HG02798 (cell line): Measurements from ENCODE around the gene PSMB11.
"Not testable (repeated sequence)": the region's sequence is repeated elsewhere in the genome, so short reads cannot be mapped to it uniquely, and the experiment has no call there.

Experiments used
- ATAC-seq: cut with Tn5 transposase; IDR thresholded peaks from one replicate; pipeline ENCODE4 v1.9.1; 2021; ENCODE audit warnings: mild to moderate bottlenecking; ENCODE audit not compliant: unreplicated experiment, poor library complexity

Gene PSMB11, protein sequence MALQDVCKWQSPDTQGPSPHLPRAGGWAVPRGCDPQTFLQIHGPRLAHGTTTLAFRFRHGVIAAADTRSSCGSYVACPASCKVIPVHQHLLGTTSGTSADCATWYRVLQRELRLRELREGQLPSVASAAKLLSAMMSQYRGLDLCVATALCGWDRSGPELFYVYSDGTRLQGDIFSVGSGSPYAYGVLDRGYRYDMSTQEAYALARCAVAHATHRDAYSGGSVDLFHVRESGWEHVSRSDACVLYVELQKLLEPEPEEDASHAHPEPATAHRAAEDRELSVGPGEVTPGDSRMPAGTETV

DNA sequence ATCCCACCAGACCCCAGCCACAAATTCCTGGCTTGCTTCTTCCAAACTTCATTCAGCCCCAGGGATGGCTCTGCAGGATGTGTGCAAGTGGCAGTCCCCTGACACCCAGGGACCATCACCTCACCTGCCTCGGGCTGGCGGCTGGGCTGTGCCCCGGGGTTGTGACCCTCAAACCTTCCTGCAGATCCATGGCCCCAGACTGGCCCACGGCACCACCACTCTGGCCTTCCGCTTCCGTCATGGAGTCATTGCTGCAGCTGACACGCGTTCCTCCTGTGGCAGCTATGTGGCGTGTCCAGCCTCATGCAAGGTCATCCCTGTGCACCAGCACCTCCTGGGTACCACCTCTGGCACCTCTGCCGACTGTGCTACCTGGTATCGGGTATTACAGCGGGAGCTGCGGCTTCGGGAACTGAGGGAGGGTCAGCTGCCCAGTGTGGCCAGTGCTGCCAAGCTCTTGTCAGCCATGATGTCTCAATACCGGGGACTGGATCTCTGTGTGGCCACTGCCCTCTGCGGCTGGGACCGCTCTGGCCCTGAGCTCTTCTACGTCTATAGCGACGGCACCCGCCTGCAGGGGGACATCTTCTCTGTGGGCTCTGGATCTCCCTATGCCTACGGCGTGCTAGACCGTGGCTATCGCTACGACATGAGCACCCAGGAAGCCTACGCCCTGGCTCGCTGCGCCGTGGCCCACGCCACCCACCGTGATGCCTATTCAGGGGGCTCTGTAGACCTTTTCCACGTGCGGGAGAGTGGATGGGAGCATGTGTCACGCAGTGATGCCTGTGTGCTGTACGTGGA lies at the start of gene PSMB11:
Gene PSMB11 (plus strand): TSS at position 51 of the 804 bp plus-strand sequence. CDS start 14 bp downstream, at position 65.
- no peak for ATAC-seq

DNA sequence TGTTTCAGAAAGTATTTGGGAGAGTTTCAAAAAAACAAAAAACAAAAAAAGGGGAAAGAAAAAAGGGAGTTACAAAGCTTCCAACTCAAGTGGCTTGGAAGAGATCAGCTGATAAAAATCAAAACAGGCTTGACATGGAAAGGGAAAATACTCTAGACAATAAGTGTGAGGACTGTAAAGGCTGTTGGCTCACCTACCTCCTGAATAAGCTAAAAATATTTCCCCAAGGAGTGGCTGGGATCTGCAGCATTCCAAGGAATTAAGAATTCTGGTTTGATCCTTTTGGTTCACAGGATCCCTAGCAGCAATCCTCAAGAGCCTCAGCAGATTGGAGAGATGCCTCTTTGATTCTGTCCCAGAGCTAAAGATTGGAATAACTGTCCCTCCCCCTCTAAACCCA lies 48.5 kb upstream of the PSMB11 start:
- no peak for ATAC-seq

DNA sequence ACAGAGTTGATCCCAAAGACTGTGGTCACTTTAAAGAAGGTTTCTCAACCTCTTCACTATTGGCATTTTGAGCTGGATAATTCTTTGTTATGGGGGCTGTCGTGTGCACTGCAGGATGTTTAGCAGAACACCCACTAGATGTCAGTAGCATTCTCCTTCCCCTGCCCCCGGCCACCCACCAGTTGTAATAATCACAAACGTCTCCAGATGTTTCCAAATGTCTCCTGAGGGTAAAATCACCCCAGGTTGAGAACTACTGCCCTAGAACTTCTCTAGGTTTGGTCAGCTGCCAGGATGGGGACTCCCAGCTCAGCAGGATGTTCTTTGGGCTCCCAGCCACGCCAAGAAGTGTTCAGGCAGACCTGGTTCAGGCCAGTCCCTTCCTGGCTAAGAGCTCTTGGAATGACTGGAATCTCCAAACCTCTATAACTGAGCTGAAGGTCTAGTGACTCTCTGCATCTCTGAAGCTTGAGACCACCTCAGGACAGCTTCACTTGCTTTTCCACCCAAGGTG lies 47.2 kb upstream of the PSMB11 start:
- no peak for ATAC-seq

DNA sequence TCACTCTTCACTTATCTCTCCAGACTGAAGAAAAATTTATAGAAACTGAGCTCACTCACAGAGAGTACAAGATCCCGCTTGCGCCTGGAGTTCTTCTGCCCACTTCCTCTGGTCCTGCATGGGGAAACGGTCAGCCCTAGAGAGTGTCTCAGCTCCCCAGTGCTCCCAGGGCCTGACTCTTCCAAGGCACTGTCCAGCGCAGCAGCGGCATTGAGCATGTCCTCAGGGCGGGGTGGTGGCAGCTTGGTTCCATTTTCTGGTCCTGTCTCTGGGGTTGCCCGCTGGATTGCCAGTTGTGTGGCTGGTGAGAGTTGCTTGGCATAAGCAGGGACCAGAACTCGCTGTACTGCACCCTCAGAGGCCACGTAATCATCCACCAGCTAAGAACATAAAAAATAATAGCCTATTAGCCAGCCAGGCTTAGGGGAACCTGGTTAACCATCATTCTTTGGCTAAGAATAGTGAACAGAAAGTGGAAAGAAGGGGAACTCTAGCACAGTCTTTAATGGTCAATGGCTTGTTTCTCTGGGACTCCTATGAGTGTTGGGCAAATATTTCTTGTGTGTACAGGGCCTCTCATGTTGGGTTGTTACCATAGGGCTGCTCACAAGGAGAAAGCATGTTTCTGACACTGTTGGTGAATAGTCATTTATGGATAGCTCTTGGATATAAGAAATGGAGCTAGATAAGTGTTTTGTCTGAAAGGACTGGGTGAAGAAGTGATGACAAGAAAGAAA lies 46.0 kb upstream of the PSMB11 start:
- no peak for ATAC-seq

DNA sequence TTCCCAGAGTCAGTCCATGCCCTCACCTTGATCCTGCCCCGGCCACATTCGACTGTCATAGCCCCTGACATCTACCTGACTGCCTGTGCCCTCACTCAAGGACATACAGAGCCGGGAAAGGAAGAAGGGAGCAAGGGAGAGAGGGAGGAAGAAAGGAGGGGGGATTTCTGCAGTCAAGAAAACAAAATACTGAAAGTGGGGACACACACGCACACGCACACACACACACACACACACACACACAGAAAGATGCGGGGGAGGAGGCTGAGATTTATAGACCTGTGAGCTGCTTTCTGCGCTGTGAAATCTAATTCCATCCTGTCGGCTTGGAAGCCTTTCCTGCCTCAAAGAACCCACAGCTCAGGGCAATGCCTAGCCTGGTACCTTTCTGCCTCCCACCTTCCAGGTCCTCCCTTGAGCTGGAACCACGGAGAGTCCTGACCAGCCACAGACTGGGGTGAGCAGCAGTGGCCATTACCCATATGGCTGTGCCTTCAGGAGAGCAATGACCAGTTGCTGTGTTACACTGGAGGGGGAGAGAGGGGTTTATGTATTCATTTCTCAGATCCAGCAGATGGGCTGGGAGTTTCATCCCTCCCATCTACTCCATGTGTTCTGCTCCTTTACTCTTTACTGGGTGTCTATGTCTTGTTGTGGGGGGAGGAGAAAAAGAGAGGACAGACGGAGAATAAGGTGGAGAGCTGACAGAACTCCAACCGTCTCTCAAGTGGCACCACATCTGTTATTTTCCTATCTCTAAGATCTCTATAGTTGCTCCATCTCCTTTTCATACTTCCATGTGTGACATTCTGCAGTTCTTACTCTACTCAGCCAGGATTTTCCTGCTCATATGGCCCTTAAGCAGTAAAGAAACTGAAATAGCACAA lies 45.0 kb upstream of the PSMB11 start:
- ATAC-seq = no peak

DNA sequence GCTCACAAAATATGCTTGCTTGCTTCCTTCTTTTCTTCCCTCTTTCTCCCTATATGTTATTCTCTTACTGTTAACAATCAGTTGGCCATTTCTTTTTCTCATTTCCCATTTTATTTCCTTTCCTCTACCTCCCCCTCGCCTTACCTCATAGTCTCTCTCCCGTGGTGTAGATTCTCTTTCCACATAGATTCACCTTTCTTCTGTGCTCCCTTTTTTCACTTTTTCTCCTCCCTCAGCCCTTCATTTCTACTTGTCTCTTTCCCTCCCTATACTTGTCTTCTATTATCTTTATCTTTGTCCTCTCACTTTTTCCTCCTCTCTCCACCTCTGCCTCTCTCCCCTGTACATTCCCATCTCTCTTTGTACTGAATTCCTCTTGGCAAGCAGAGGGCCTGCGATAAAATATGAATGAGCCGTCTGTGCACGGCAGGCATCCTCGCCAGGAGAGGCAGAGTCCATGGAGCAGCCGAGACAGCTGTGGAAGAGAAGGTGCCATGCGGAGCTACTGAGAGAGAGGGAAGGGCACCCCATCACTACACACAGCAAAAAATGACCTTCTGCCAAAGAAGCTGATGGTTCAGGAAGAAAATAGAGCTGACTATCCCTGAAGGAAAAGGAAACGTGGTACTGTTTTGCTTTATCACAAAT lies 44.2 kb upstream of the PSMB11 start:
- ATAC-seq = no peak

DNA sequence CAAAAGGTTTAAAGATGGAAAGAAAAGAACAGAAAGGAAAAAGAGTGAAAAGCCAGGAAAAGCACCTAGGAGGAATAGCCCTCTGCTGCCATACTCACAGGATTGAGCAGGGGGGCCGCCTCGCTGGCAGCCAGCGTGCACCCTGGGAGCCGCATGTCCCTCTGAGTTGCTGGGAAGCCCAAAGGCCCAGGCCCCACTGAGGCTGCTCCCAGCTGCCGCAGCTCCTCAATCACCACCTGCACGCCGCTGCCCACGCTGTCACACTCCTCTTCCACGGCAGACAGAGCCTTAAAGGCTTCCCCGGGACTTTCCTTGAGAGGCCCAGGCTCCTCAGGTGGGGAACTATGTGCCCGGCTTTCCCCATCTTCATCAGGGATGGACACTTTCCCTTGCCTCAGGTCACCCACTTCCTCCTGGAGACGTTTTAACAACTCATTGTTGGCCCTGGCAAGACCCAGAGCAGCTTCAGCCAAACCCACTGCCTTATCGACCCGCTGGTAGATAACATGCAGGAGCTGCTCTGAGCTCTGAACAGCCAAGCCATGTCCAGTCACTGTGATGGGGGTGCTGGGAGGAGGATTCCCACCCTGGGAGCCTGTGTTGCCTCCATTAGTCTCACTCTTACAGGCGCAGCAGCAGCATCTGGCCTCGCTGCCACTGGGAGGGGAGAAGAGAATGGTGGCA lies 43.5 kb upstream of the PSMB11 start:
- no peak for ATAC-seq

DNA sequence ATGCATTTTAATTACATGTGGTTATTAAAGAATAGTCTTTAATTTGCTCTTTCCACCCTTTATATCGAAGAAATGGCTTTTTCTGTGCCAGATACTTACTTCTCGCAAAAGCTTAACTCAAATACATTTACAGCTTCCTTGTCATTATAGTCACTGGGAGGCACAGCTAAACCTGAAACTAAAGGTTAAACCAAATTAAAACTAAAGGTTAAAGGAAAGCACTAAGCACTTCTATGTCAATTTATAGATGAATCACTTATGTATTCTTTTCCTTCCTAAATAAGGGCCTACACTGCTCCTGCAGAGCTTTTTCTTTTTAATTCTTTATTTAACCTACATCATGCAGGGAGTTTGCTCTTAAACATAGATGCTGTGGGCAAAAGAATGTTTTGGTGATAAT lies 41.2 kb upstream of the PSMB11 start:
- ATAC-seq = no peak

DNA sequence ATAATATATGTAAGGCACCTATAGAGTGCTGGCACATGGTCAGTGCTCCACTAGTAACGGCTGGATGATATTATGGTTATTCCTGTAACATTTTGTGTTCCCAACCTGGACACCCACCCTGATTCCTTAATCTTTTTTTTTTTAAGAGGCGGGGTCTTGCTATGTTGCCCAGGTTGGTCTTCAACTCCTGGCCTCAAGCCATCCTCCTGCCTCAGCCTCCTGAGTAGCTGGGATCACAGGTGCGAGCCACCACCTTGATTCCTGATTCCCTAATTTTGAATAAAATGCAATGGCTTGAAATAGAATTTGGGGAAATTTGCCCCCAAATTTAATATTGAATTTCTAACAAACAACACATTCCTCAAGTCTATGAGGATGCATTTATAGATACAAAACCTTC lies 39.4 kb upstream of the PSMB11 start:
- no peak for ATAC-seq

DNA sequence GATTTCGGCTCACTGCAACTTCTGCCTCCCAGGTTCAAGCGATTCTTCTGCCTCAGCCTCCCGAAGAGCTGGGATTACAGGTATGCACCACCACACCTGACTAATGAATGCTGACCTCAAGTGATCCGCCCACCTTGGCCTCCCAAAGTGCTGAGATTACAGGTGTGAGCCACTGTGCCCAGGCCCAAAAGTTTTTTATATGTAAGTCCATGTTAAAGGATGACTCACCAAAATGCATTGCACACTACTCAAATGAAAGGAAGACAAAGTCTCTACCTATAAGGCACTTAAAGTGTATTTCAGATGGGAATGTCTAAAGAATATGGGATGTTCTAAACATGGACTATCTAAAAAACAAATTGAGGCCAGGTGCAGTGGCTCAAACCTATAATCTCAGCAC lies 37.7 kb upstream of the PSMB11 start:
- not testable (repeated sequence) for ATAC-seq

DNA sequence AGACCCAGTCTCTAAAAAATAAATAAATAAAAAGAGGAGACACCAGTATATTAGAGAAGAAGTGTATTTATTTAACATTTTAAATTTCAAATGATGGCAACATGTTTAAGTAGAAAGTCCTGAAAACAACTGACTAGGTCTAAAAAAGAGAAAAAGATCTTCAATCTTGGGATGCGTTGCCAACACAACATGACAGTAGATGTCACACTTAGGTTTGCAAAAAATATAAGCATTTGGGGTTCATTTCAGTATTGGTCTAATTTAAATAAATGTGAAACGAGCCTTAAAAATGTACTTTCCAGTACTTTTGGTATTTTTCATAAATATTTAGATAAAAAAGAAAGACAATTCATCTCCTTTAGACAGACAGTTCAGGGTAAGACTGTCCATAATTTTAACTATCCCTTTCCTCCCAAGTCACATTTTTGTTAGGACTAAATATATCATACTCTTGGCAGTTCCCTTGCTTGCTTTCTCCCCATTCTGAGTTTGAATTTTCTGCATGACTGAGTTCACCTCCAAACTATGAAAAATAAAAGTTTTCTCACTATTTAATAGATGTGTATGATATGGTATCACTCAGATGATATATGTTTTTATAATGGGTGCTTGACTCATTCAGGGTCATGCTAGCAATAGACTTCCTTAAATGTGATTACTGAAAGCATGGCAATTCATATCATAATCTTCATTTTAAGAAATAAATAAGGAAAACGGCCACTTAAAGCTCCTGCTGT lies 36.4 kb upstream of the PSMB11 start:
- ATAC-seq = no peak

DNA sequence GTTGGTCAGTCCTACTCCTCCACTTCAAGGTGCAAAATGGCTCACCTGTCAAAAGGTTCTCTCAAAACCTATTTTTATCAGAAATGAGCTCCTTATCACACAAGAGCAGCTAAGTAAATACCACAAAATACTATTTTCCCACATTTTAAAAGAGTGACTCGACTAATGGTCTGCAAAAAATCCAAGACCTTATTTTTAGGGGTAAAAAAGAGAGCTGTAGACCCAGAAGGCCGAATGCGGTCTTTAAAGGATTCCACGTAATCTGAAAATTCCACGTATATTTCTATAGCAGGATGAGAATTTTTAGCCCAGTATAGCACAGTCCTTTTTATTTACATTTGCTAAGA lies 35.9 kb upstream of the PSMB11 start:
- ATAC-seq = no peak

DNA sequence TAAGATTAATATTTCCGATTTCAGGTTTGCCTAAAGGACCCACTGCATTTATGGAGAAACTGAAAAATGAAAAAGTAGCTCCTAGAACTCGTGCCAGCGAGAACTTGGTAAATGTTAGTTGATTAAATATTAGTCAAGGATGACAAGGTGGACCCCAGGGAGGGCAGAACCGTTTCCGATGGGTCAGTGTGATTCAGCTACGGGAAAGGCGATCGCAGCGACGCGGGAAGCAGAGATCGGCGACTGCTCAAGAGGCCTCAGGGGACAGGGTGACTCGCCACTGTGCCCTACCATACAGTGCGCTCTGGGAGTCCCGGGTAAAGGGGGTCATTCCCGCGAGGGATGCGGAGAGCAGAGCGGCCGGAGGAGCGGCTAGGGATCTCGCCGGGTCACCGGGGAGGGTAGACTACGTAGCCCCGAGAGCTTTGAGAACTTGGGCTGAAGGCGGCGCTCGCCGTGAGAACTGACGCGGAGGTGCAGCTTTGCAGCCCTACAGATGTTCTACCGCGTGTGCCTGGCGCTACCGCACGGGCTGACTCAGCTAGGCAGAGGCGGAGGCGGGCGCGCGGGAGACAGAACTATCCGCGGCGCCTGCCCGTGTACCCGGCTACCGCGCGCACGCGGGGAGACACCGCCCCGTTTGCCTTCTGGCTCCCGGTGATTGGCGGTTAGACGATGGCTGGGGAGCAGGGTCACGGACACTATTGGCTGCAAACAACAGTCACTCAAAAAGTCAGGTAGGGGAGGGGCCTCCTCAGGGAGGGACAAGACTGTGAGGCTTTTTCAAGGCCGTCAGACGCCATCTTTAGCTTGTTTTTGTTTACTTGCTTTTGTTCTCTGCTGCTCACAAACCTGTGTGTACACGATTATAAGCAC lies 35.2 kb upstream of the PSMB11 start:
- ATAC-seq = peak; percentile 97

DNA sequence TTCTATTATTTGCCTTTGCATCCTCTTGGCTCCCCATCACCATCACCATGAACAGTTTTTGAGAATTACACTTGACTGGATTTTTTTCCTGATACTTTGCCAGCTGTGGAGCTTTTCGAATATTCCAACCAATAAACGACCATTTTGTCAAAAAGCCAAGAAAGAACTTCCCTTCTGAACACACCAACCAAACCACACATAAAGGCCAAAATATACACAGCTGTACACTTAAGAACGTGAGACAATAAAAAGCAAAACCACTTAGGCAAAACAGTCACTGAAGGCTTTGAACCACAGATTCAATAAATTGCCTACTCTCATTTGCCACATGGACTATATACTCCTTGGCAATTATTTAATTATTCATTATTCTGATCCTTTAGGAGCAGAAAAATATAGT lies 33.2 kb upstream of the PSMB11 start:
- ATAC-seq = no peak

DNA sequence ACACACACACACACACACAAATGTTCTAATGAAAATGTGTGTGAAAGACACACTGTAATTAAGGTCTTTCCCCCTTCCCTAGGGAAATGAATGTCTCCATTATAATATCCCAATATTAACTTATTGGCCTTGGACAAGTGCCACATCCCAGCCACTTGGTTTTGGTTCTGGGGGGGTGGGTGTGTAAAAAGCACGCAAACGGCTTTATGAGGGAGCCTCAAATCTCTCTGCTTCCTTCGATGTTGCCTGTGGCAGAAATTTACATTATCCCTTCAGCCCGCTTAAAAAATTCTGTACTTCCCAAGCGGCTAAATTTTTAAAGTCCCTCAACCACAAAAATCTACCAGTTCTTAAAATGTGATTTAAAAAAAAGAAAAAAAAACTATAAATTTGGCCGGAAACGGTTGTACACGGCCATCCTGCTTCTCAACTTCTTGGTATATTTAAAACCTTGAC lies 32.5 kb upstream of the PSMB11 start:
- no peak for ATAC-seq

DNA sequence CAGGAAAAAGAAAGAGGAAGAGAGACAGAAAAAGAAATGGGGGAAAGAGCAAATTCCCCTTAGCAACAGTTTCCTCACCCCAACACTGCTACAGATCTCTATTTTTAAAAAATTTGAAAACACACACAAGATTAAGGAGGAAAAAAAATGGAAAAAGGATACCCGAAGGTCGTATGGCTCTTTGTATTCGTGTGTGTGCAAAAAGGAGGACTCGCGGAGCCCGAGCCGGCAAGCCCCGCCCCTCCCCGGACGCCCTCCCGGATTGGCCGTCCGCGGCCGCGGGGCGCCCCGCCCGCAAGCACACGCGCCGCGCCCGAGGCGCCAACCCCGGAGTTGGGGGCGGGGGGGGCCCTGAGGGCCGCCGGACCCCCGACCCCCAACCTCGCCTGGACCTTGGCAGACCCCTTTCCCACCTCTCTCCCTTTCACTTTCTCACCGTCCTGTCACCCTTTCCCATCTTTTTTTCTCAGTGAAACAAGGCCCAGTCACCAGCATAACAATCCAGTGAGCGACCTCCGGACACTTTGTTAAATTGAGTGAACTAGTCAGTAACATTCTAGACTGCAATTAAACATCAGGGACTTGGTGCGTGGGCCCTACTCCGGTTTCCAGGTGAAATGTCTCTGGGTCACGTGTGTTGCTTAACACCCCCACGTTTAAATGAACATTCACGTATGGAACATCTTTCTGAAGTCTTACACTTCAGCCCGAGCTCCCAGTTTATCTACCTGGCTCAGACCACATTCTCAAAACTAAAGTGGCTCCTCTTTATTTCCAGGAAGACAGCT lies 31.9 kb upstream of the PSMB11 start, which contains the start of gene C14orf93:
Gene C14orf93 (minus strand): TSS at position 205 of the 788 bp plus-strand sequence. CDS start 11,120 bp downstream, outside the sequence.
- ATAC-seq = peak; percentile 52
